H9 (cell line): ENCODE data around the gene JPH2. TPM values are rescaled to one million over a fixed set of nuclear protein-coding genes. Genes with fewer than 3 reads are reported as not detected.

Experiments
- DNase-seq: peaks from one replicate; pipeline ENCODE4 v3.0.0-alpha.2; 2017
- H2AFZ ChIP-seq: one replicate; pipeline ENCODE4 v1.6.1; 2013; ENCODE audit warnings: mild to moderate bottlenecking, low read length, control low read depth, moderate library complexity
- H2AK5ac ChIP-seq: 2 replicates; pipeline ENCODE4 v1.6.1; 2013; ENCODE audit warnings: low read length, control low read depth, mixed read lengths; ENCODE audit not compliant: insufficient read length
- H2BK120ac ChIP-seq: one replicate; pipeline ENCODE4 v1.6.1; 2013; ENCODE audit warnings: low read depth, mild to moderate bottlenecking, low read length, control low read depth, inconsistent platforms; ENCODE audit not compliant: poor library complexity, severe bottlenecking
- H2BK12ac ChIP-seq: 2 replicates; pipeline ENCODE4 v1.6.1; 2013; ENCODE audit warnings: low read length, control low read depth, mixed read lengths, low read depth; ENCODE audit not compliant: insufficient read length
- H2BK15ac ChIP-seq: 2 replicates; pipeline ENCODE4 v1.6.1; 2013; ENCODE audit warnings: low read depth, low read length, control low read depth
- H2BK20ac ChIP-seq: one replicate; pipeline ENCODE4 v1.6.1; 2013; ENCODE audit warnings: low read depth, mild to moderate bottlenecking, low read length, control low read depth, inconsistent platforms; ENCODE audit not compliant: poor library complexity, severe bottlenecking
- H2BK5ac ChIP-seq: 2 replicates; pipeline ENCODE4 v1.6.1; 2013; ENCODE audit warnings: low read length, control low read depth, mixed read lengths; ENCODE audit not compliant: insufficient read length
- H3K14ac ChIP-seq: 2 replicates; pipeline ENCODE4 v1.6.1; 2013; ENCODE audit warnings: low read length, control low read depth; ENCODE audit not compliant: insufficient read depth
- H3K18ac ChIP-seq: 2 replicates; pipeline ENCODE4 v1.6.1; 2013; ENCODE audit warnings: low read depth, mild to moderate bottlenecking, mixed read lengths, low read length, control low read depth; ENCODE audit not compliant: insufficient read length
- H3K23ac ChIP-seq: 2 replicates; pipeline ENCODE4 v1.6.1; 2013; ENCODE audit warnings: low read length, control low read depth, mixed read lengths, low read depth; ENCODE audit not compliant: insufficient read length
- H3K23me2 ChIP-seq: 2 replicates; pipeline ENCODE4 v1.6.1; 2013; ENCODE audit warnings: low read depth, mild to moderate bottlenecking, mixed read lengths, low read length, control low read depth; ENCODE audit not compliant: insufficient read length, poor library complexity, severe bottlenecking
- H3K27ac ChIP-seq: 2 replicates; pipeline ENCODE4 v1.5.1; 2013; ENCODE audit warnings: low read length, control low read depth, mixed read lengths, low read depth; ENCODE audit not compliant: insufficient read length
- H3K27me3 ChIP-seq: 2 replicates; pipeline ENCODE4 v1.6.1; 2013; ENCODE audit warnings: low read length, control low read depth, inconsistent platforms; ENCODE audit not compliant: insufficient read depth
- H3K4ac ChIP-seq: 2 replicates; pipeline ENCODE4 v1.6.1; 2013; ENCODE audit warnings: low read depth, mild to moderate bottlenecking, control low read depth, inconsistent platforms, low read length, moderate library complexity
- H3K4me1 ChIP-seq: 2 replicates; pipeline ENCODE4 v1.6.1; 2013; ENCODE audit warnings: low read length, control low read depth, inconsistent platforms; ENCODE audit not compliant: insufficient read depth
- H3K4me2 ChIP-seq: 2 replicates; pipeline ENCODE4 v1.6.1; 2013; ENCODE audit warnings: low read length, control low read depth, mixed read lengths; ENCODE audit not compliant: insufficient read length, insufficient read depth
- H3K56ac ChIP-seq: 2 replicates; pipeline ENCODE4 v1.6.1; 2013; ENCODE audit warnings: low read depth, mild to moderate bottlenecking, mixed read lengths, low read length, control low read depth; ENCODE audit not compliant: insufficient read length
- H3K79me1 ChIP-seq: 2 replicates; pipeline ENCODE4 v1.6.1; 2013; ENCODE audit warnings: low read depth, mild to moderate bottlenecking, moderate library complexity, low read length, control low read depth, inconsistent platforms; ENCODE audit not compliant: insufficient read depth, poor library complexity, severe bottlenecking
- H3K79me2 ChIP-seq: 2 replicates; pipeline ENCODE4 v1.6.1; 2013; ENCODE audit warnings: low read length, control low read depth, inconsistent platforms; ENCODE audit not compliant: insufficient read depth
- H3K9ac ChIP-seq: 2 replicates; pipeline ENCODE4 v1.6.1; 2013; ENCODE audit warnings: low read length, control low read depth, mixed read lengths; ENCODE audit not compliant: insufficient read length; ENCODE audit errors: extremely low read depth
- H3K9me3 ChIP-seq: one replicate; pipeline ENCODE4 v1.6.1; 2013; ENCODE audit warnings: low read depth, low read length, inconsistent platforms; ENCODE audit not compliant: control insufficient read depth
- H3T11ph ChIP-seq: one replicate; pipeline ENCODE4 v1.6.1; 2013; ENCODE audit warnings: mild to moderate bottlenecking, low read length, control low read depth, inconsistent platforms
- H4K20me1 ChIP-seq: one replicate; pipeline ENCODE4 v1.6.1; 2013; ENCODE audit not compliant: control insufficient read depth, insufficient read length, insufficient read depth
- H4K5ac ChIP-seq: 2 replicates; pipeline ENCODE4 v1.6.1; 2013; ENCODE audit warnings: low read depth, mild to moderate bottlenecking, mixed read lengths, low read length, control low read depth; ENCODE audit not compliant: insufficient read length
- H4K8ac ChIP-seq: replicated peaks from 2 replicates; pipeline ENCODE4 v1.6.1; 2013; ENCODE audit warnings: low read length, control low read depth, mixed read lengths, low read depth; ENCODE audit not compliant: insufficient read length
- H4K91ac ChIP-seq: 2 replicates; pipeline ENCODE4 v1.6.1; 2013; ENCODE audit warnings: low read depth, mild to moderate bottlenecking, moderate library complexity, mixed read lengths, low read length, control low read depth; ENCODE audit not compliant: insufficient read length
- H3K27ac Mint-ChIP-seq, 3 experiments: 2 replicates in 2 of 3; 3 replicates in 1 of 3; pipeline ENCODE4 v1.8.0; 2020 to 2021; ENCODE audit warnings: mixed read lengths in 3 of 3, mild to moderate bottlenecking in 1 of 3, moderate library complexity in 1 of 3
- H3K27me3 Mint-ChIP-seq: 2 replicates; pipeline ENCODE4 v1.8.0; 2021; ENCODE audit warnings: low read depth, mild to moderate bottlenecking, moderate library complexity, mixed read lengths
- H3K36me3 Mint-ChIP-seq, 3 experiments: 2 replicates in 2 of 3; 3 replicates in 1 of 3; pipeline ENCODE4 v1.8.0; 2020 to 2021; ENCODE audit warnings: low read depth in 3 of 3, mixed read lengths in 3 of 3; ENCODE audit not compliant: insufficient read depth in 1 of 3
- H3K4me1 Mint-ChIP-seq, 2 experiments: 2 replicates each; pipeline ENCODE4 v1.8.0; 2020; ENCODE audit warnings: mixed read lengths in 2 of 2
- H3K4me3 Mint-ChIP-seq, 2 experiments: 2 replicates in 1 of 2; 3 replicates in 1 of 2; pipeline ENCODE4 v1.8.0; 2020 to 2021; ENCODE audit warnings: mild to moderate bottlenecking in 2 of 2, mixed read lengths in 2 of 2, moderate library complexity in 1 of 2
- H3K9me3 Mint-ChIP-seq, 2 experiments: 2 replicates in 1 of 2; 3 replicates in 1 of 2; pipeline ENCODE4 v1.8.0; 2020; ENCODE audit warnings: mild to moderate bottlenecking in 2 of 2, mixed read lengths in 2 of 2, moderate library complexity in 1 of 2
- CTCF ChIP-seq: fragments of 200-600 bp; sonication (generic); conservative IDR thresholded peaks from 3 replicates; pipeline ENCODE4 v1.8.0; 2021; ENCODE audit warnings: antibody characterized with exemption, mild to moderate bottlenecking
- WGBS: extraction: QIAGEN DNeasy Blood & Tissue Kit; methylation state at CpG from one replicate; pipeline ENCODE4 v1.1.7; 2013; ENCODE audit warnings: missing lambda C conversion rate, low lambda C conversion rate, mixed read lengths; ENCODE audit not compliant: insufficient read length; ENCODE audit errors: extremely low coverage; 5-methylcytosine and 5-hydroxymethylcytosine counted together
- total RNA-seq: library from RNA; stranded (reverse); gene quantifications from 2 replicates; pipeline ENCODE4 v1.2.1, GENCODE V29; 2021

JPH2 gene
- total RNA-seq, 1 experiment from 2014 or later = 0.31 TPM

- Mint-ChIP-seq H3K9me3 (no peaks in the 10 kb centered on the region), H3K27ac (no peak overlapping the region), H3K36me3 (peaks cover 28 to 45% (median 41%) of the 10 kb centered on the region in 3 experiments; a peak in 6 of 7 replicates), H3K4me3 (no peak overlapping the region), H3K4me1 (no peaks in the 10 kb centered on the region), H3K27me3 (peaks cover 5% of the 10 kb centered on the region)
- no peaks in the 10 kb centered on the region for H4K20me1 ChIP-seq
- no peak overlapping the region for H3K14ac ChIP-seq
- H3K4ac ChIP-seq = no peak overlapping the region
- no peaks in the 10 kb centered on the region for H3K79me1 ChIP-seq
- H3K23me2 ChIP-seq = no peaks in the 10 kb centered on the region
- H2BK20ac ChIP-seq = no peak overlapping the region
- no peak overlapping the region for H2AFZ ChIP-seq
- TF ChIP-seq CTCF = no peak
- H3K79me2 ChIP-seq = no peaks in the 10 kb centered on the region
- no peak overlapping the region for H2BK5ac ChIP-seq
- no peak overlapping the region for H3K18ac ChIP-seq
- H4K8ac ChIP-seq = no peak overlapping the region
- H3T11ph ChIP-seq = no peak overlapping the region
- no peak overlapping the region for H2AK5ac ChIP-seq
- no CpG with 5 or more reads among the region's 3 CpGs for WGBS
- H2BK15ac ChIP-seq = no peak overlapping the region
- no peak overlapping the region for H2BK12ac ChIP-seq
- H4K91ac ChIP-seq = no peak overlapping the region
- H3K9ac ChIP-seq = no peak overlapping the region
- no peak overlapping the region for H4K5ac ChIP-seq
- H2BK120ac ChIP-seq = no peak overlapping the region
- H3K4me1 ChIP-seq = no peaks in the 10 kb centered on the region
- H3K9me3 ChIP-seq = no peaks in the 10 kb centered on the region
- no peak overlapping the region for H3K27ac ChIP-seq
- no peaks in the 10 kb centered on the region for H3K27me3 ChIP-seq
- H3K56ac ChIP-seq = no peak overlapping the region
- no peak for DNase-seq
- no peak overlapping the region for H3K4me2 ChIP-seq
- no peak overlapping the region for H3K23ac ChIP-seq
Observed at GRCh38 chr20:44196271-44196670, 9.3 kb upstream of the JPH2 start.
